ENCODE measurements around the gene WASL. TPM values are rescaled to one million over a fixed set of nuclear protein-coding genes. Genes with fewer than 3 reads are reported as not detected.
"Not testable (repeated sequence)": the region's sequence is repeated elsewhere in the genome, so short reads cannot be mapped to it uniquely, and the experiment has no call there.

The WASL gene
- polyA plus RNA-seq, 3 donors, result 1.6 to 3.9 (median 2.1) TPM

DNA sequence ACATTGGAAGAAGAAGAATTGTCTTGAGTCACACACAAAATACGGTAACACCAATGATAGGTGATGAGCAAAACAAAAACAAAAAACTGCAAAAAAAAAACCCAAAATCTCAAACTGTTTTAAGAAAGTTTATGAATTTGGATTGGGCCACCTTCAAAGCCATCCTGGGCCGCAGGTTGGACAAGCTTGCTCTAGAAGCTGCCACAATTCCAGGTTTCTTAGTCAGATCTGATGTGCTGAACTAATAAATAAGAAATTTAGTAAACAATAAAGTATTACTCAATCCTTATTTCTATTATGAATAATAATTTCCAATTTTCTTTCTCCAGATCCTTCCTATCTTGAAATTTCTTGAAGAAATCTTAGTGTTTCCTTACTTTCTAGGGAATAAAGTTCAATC is 10.0 kb downstream of the WASL start:
- Mint-ChIP-seq H3K4me3 (no peak overlapping the region), H3K27ac (no peak overlapping the region), H3K4me1 (peaks cover 14% of the 10 kb centered on the region), H3K9me3 (peaks cover 0 to 10% (median 3%) of the 10 kb centered on the region in 7 donors), H3K27me3 (ENCODE audit: low read depth in 3 of 3) (no peaks in the 10 kb centered on the region), H3K36me3 (peaks cover 2 to 8% of the 10 kb centered on the region in 2 donors)
- Histone ChIP-seq H3K79me2 (ENCODE audit: insufficient read depth, low read length) (peaks cover 98% of the 10 kb centered on the region), H3K4me1 (ENCODE audit: control insufficient read depth in 1 of 2, insufficient read depth in 2 of 2, low read length in 2 of 2) (no peaks in the 10 kb centered on the region), H3K4me2 (replicated peaks; ENCODE audit: extremely low read depth, low read length, poor library complexity, severe bottlenecking) (no peak overlapping the region), H3K4me3 (replicated peaks in 1 of 3; ENCODE audit: low read depth in 2 of 3, low read length in 3 of 3) (no peak overlapping the region), H3K36me3 (replicated peaks in 1 of 2; ENCODE audit: control insufficient read depth in 1 of 2, insufficient read depth in 2 of 2, low read length in 2 of 2) (no peaks in the 10 kb centered on the region), H3K9ac (ENCODE audit: insufficient read depth, low read length, poor library complexity, severe bottlenecking) (no peak overlapping the region), H3K9me3 (replicated peaks in 1 of 2; ENCODE audit: control insufficient read depth in 1 of 2, insufficient read depth in 1 of 2, low read length in 2 of 2) (no peaks in the 10 kb centered on the region), H4K20me1 (ENCODE audit: insufficient read depth, low read length) (peaks cover 98% of the 10 kb centered on the region), H3K27me3 (ENCODE audit: control insufficient read depth in 2 of 2, insufficient read depth in 2 of 2, low read length in 2 of 2) (no peaks in the 10 kb centered on the region), H2AFZ (ENCODE audit: insufficient read depth, low read depth, low read length, poor library complexity, severe bottlenecking) (no peak overlapping the region), H3K27ac (ENCODE audit: low read depth in 1 of 2, low read length in 2 of 2) (no peak overlapping the region)
- DNase-seq, result no peak
- TF ChIP-seq CTCF (IDR thresholded peaks at IDR 0.05), result no peak
- WGBS (ENCODE audit: insufficient coverage), result no CpG with 5 or more reads among the region's 2 CpGs
- intact Hi-C loops (cut with micrococcal nuclease), result no loop called here

DNA sequence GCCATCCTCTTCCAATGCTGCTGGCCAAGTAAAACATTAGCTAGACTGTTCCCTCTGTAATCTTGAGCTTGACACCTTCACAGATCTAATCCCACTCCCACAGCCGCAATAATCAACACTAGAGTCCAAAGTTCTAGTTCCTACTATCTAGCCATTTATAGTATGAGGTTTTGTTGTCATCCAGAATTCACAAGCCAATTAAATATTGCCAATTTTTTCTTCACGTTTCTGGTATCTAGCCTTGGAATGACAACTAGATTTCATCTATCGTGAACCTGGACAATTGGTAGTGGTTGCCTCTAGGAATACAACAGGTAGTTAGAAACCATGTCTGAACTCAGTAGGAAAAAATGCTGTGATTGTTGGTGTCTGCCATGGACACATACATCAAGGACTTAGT is 10.4 kb downstream of the WASL start:
- intact Hi-C loops (cut with micrococcal nuclease), result no loop called here
- DNase-seq, result no peak

DNA sequence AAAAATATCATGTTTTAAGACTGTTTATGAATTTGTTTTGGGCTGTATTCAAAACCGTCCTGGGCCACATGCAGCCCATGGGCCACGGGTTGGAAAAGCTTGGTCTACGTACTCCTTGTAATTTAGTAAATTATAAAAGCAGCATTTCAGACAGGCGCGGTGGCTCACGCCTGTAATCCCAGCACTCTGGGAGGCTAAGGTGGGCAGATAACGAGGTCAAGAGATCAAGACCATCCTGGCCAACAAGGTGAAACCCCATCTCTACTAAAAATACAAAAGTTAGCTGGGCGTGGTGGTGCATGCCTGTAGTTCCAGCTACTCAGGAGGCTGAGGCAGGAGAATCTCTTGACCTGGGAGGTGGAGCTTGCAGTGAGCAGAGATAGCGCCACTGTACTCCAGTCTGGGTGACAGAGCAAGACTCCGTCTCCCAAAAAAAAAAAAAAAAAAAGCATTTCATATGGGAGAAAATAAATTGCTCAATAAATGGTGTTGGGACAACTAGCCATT is 11.6 kb downstream of the WASL start:
- H3K9me3 ChIP-seq (replicated peaks in 1 of 2; ENCODE audit: control insufficient read depth in 1 of 2, insufficient read depth in 1 of 2, low read length in 2 of 2); H3K4me3 ChIP-seq (replicated peaks in 1 of 3; ENCODE audit: low read depth in 2 of 3, low read length in 3 of 3); H3K9ac ChIP-seq (ENCODE audit: insufficient read depth, low read length, poor library complexity, severe bottlenecking); H3K4me3 Mint-ChIP-seq; intact Hi-C loops (cut with micrococcal nuclease); H3K4me1 ChIP-seq (ENCODE audit: control insufficient read depth in 1 of 2, insufficient read depth in 2 of 2, low read length in 2 of 2); H3K4me2 ChIP-seq (replicated peaks; ENCODE audit: extremely low read depth, low read length, poor library complexity, severe bottlenecking); H3K27ac Mint-ChIP-seq; H3K4me1 Mint-ChIP-seq; DNase-seq; H3K36me3 ChIP-seq (replicated peaks in 1 of 2; ENCODE audit: control insufficient read depth in 1 of 2, insufficient read depth in 2 of 2, low read length in 2 of 2); H3K27me3 Mint-ChIP-seq (ENCODE audit: low read depth in 3 of 3); H3K27ac ChIP-seq (ENCODE audit: low read depth in 1 of 2, low read length in 2 of 2); H3K27me3 ChIP-seq (ENCODE audit: control insufficient read depth in 2 of 2, insufficient read depth in 2 of 2, low read length in 2 of 2); H2AFZ ChIP-seq (ENCODE audit: insufficient read depth, low read depth, low read length, poor library complexity, severe bottlenecking): not testable (repeated sequence)
- 100% methylated on average over 4 of the region's 10 CpGs for WGBS (ENCODE audit: insufficient coverage)
- Mint-ChIP-seq H3K36me3 (peaks cover 3 to 14% of the 10 kb centered on the region in 2 donors), H3K9me3 (peaks cover 0 to 15% (median 7%) of the 10 kb centered on the region in 7 donors)
- peaks cover 98% of the 10 kb centered on the region for H3K79me2 ChIP-seq (ENCODE audit: insufficient read depth, low read length)
- H4K20me1 ChIP-seq (ENCODE audit: insufficient read depth, low read length), result peaks cover 98% of the 10 kb centered on the region

More for the DNA sequence above, 10.4 kb downstream of the WASL start:
- Histone ChIP-seq H3K4me1 (ENCODE audit: control insufficient read depth in 1 of 2, insufficient read depth in 2 of 2, low read length in 2 of 2) (no peaks in the 10 kb centered on the region), H3K79me2 (ENCODE audit: insufficient read depth, low read length) (peaks cover 98% of the 10 kb centered on the region), H2AFZ (ENCODE audit: insufficient read depth, low read depth, low read length, poor library complexity, severe bottlenecking) (no peak overlapping the region), H3K4me3 (replicated peaks in 1 of 3; ENCODE audit: low read depth in 2 of 3, low read length in 3 of 3) (no peak overlapping the region), H4K20me1 (ENCODE audit: insufficient read depth, low read length) (peaks cover 98% of the 10 kb centered on the region), H3K9me3 (replicated peaks in 1 of 2; ENCODE audit: control insufficient read depth in 1 of 2, insufficient read depth in 1 of 2, low read length in 2 of 2) (no peaks in the 10 kb centered on the region), H3K36me3 (replicated peaks in 1 of 2; ENCODE audit: control insufficient read depth in 1 of 2, insufficient read depth in 2 of 2, low read length in 2 of 2) (no peaks in the 10 kb centered on the region), H3K27ac (ENCODE audit: low read depth in 1 of 2, low read length in 2 of 2) (no peak overlapping the region), H3K27me3 (ENCODE audit: control insufficient read depth in 2 of 2, insufficient read depth in 2 of 2, low read length in 2 of 2) (no peaks in the 10 kb centered on the region), H3K9ac (ENCODE audit: insufficient read depth, low read length, poor library complexity, severe bottlenecking) (no peak overlapping the region), H3K4me2 (replicated peaks; ENCODE audit: extremely low read depth, low read length, poor library complexity, severe bottlenecking) (no peak overlapping the region)
- TF ChIP-seq CTCF (IDR thresholded peaks at IDR 0.05), result no peak
- Mint-ChIP-seq H3K36me3 (peaks cover 2 to 12% of the 10 kb centered on the region in 2 donors), H3K27ac (peak overlapping the region in 1 of 7 donors; percentile 13), H3K4me3 (no peak overlapping the region), H3K27me3 (ENCODE audit: low read depth in 3 of 3) (no peaks in the 10 kb centered on the region), H3K9me3 (peaks cover 0 to 10% (median 6%) of the 10 kb centered on the region in 7 donors), H3K4me1 (peaks cover 9% of the 10 kb centered on the region)
- no CpG with 5 or more reads among the region's 3 CpGs for WGBS (ENCODE audit: insufficient coverage)

Measured in CD14-positive monocyte (primary cell).